Measurements from ENCODE around the gene MACROD2. TPM values are rescaled to one million over a fixed set of nuclear protein-coding genes. Genes with fewer than 3 reads are reported as not detected.

The MACROD2 gene
- total RNA-seq, 4 donors from 2014 or later, result 8.7 to 17.8 (median 10.8) TPM

GRCh38 chr20:15643713-15644112 lies 1648.4 kb downstream of the MACROD2 start:
- no peaks in the 10 kb centered on the region for H3K36me3 ChIP-seq
- intact Hi-C loops (cut with DNase I), result no loop called here
- H3K9me3 ChIP-seq, result no peaks in the 10 kb centered on the region
- peaks cover 2 to 4% of the 10 kb centered on the region in 2 donors for H3K4me1 ChIP-seq
- no peaks in the 10 kb centered on the region for H3K27me3 ChIP-seq
- no peak overlapping the region for H3K27ac ChIP-seq
- DNase-seq, result no peak
- no peak overlapping the region for H3K4me3 ChIP-seq (replicated peaks in 1 of 3)
- TF ChIP-seq POLR2A (IDR thresholded peaks at IDR 0.05) (no peak), CTCF (IDR thresholded peaks at IDR 0.05) (no peak)
- WGBS, 2 donors, result 92 to 97% methylated on average over 2 of the region's 2 CpGs

GRCh38 chr20:15645816-15646215 lies 1650.5 kb downstream of the MACROD2 start:
- no peak overlapping the region for H3K4me3 ChIP-seq (replicated peaks in 1 of 3)
- no peak overlapping the region for H3K27ac ChIP-seq
- no peaks in the 10 kb centered on the region for H3K27me3 ChIP-seq
- TF ChIP-seq POLR2A (IDR thresholded peaks at IDR 0.05) (no peak), CTCF (IDR thresholded peaks at IDR 0.05) (no peak)
- 87 to 90% methylated on average over 2 of the region's 2 CpGs for WGBS, 2 donors
- no peaks in the 10 kb centered on the region for H3K4me1 ChIP-seq
- intact Hi-C loops (cut with DNase I), result no loop called here
- H3K9me3 ChIP-seq, result no peaks in the 10 kb centered on the region
- no peak for DNase-seq
- H3K36me3 ChIP-seq, result no peaks in the 10 kb centered on the region

- Histone ChIP-seq H3K4me1 (no peaks in the 10 kb centered on the region), H3K36me3 (no peaks in the 10 kb centered on the region), H3K27ac (no peak overlapping the region), H3K9me3 (no peaks in the 10 kb centered on the region), H3K27me3 (no peaks in the 10 kb centered on the region), H3K4me3 (replicated peaks in 1 of 3) (no peak overlapping the region)
- TF ChIP-seq POLR2A (IDR thresholded peaks at IDR 0.05) (no peak), CTCF (IDR thresholded peaks at IDR 0.05) (no peak)
- DNase-seq, result no peak
- intact Hi-C loops (cut with DNase I), result no loop called here
- WGBS, 2 donors, result 92% methylated on average over 8 of the region's 8 CpGs
These were observed 1658.3 kb downstream of the MACROD2 start for GRCh38 chr20:15653396-15654207.

DNA sequence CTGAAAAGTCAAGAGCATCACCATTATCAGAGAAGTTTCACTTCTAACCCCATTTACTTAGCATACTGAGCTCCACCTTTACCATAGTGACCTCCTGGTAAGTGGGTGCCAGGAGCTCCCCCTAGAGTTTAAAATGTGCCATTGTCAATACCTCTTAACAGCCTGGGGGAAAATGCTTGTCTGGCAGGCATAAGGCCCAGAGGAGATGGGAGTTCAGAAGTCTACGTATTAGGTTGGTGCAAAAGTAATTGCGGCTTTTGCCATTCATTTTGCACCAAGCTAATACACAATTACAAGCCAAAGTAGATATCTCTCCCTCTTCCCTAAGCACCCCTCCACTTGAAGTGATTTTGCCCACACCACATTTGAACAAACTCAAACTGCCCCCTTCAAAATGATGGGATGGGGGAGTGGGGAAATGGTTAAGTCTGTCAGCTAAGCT lies 1658.9 kb downstream of the MACROD2 start:
- 30 to 53% methylated on average over 2 of the region's 2 CpGs for WGBS, 2 donors
- no peaks in the 10 kb centered on the region for H3K36me3 ChIP-seq
- no peaks in the 10 kb centered on the region for H3K9me3 ChIP-seq
- peak; percentile 43 to 52 for DNase-seq
- H3K4me1 ChIP-seq, result no peaks in the 10 kb centered on the region
- no peak overlapping the region for H3K4me3 ChIP-seq (replicated peaks in 1 of 3)
- H3K27me3 ChIP-seq, result no peaks in the 10 kb centered on the region
- intact Hi-C loops (cut with DNase I), result no loop called here
- H3K27ac ChIP-seq, result no peak overlapping the region
- TF ChIP-seq CTCF (IDR thresholded peaks at IDR 0.05) (peak; percentile 31 to 75 (median 66)), POLR2A (IDR thresholded peaks at IDR 0.05) (no peak)

DNA sequence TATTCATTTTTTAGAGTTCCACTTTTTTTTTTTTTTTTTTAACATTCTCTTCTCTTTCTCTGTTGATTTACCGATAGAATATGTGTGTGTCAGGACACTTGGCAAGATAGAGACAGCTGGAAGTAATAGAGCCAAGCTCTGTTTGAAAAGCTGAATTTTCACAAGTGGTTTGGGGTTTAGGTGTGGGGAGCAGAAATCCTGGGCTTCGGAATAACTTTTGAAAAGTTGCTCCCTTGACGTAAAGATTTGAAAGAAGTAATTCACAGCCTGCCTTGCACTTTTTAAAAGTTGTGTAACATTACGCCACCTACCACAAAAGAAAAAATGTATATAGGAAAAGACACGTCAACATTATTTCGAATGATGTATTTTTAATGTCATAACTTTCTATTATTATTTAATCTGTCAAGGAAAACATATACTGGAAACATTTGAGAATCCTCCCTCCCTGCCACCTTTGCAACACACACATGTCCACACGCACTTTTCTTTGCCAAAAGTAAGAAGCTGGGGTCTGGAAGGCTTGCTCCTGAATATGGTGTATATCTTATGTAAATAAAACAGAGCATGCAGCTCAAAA lies 1660.1 kb downstream of the MACROD2 start:
- no peak for TF ChIP-seq POLR2A (IDR thresholded peaks at IDR 0.05)
- TF ChIP-seq CTCF (IDR thresholded peaks at IDR 0.05), result no peak
- intact Hi-C loops (cut with DNase I), result no loop called here
- Histone ChIP-seq H3K9me3 (no peaks in the 10 kb centered on the region), H3K36me3 (no peaks in the 10 kb centered on the region), H3K4me3 (replicated peaks in 1 of 3) (no peak overlapping the region), H3K27me3 (no peaks in the 10 kb centered on the region), H3K27ac (no peak overlapping the region), H3K4me1 (no peaks in the 10 kb centered on the region)
- 86 to 88% methylated on average over 7 of the region's 7 CpGs for WGBS, 2 donors
- no peak for DNase-seq
